BE2C (cell line): Measurements from ENCODE around the gene DENND4B.
A peak's percentile ranks its signal among the peaks of the same experiment; 100 is the strongest.

ENCODE experiments used
- DNase-seq: peaks from one replicate; pipeline ENCODE4 v3.0.0-alpha.2; 2020
- H3K27me3 ChIP-seq: fragments of 250-450 bp; sonication (Bioruptor Pico); 2 replicates; pipeline ENCODE4 v1.5.1; 2020; ENCODE audit warnings: mild to moderate bottlenecking
- H3K36me3 ChIP-seq: fragments of 250-450 bp; sonication (Bioruptor Pico); 2 replicates; pipeline ENCODE4 v1.5.1; 2020; ENCODE audit warnings: mild to moderate bottlenecking
- H3K4me1 ChIP-seq: fragments of 250-450 bp; sonication (Bioruptor Pico); 2 replicates; pipeline ENCODE4 v1.5.1; 2020
- H3K4me3 ChIP-seq: 2 replicates; pipeline ENCODE4 v1.5.1; 2011; ENCODE audit warnings: low read depth, low read length
- H3K9me3 ChIP-seq: fragments of 250-450 bp; sonication (Bioruptor Pico); 2 replicates; pipeline ENCODE4 v1.5.1; 2020
- TF ChIP-seq, protein P1 (sequence below): IDR thresholded peaks from 2 replicates; pipeline ENCODE4 v1.5.1; 2012; ENCODE audit warnings: mild to moderate bottlenecking, low read depth, low read length

The DENND4B gene

GRCh38 chr1:153926405-153926804, 20.1 kb downstream of the DENND4B start:
- TF ChIP-seq, protein P1, sequence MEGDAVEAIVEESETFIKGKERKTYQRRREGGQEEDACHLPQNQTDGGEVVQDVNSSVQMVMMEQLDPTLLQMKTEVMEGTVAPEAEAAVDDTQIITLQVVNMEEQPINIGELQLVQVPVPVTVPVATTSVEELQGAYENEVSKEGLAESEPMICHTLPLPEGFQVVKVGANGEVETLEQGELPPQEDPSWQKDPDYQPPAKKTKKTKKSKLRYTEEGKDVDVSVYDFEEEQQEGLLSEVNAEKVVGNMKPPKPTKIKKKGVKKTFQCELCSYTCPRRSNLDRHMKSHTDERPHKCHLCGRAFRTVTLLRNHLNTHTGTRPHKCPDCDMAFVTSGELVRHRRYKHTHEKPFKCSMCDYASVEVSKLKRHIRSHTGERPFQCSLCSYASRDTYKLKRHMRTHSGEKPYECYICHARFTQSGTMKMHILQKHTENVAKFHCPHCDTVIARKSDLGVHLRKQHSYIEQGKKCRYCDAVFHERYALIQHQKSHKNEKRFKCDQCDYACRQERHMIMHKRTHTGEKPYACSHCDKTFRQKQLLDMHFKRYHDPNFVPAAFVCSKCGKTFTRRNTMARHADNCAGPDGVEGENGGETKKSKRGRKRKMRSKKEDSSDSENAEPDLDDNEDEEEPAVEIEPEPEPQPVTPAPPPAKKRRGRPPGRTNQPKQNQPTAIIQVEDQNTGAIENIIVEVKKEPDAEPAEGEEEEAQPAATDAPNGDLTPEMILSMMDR, result no peak
- no peak overlapping the region for H3K4me3 ChIP-seq
- peaks cover 9% of the 10 kb centered on the region for H3K36me3 ChIP-seq
- H3K4me1 ChIP-seq, result peaks cover 12% of the 10 kb centered on the region; the same call in 1 of the 2 replicates
- no peaks in the 10 kb centered on the region for H3K27me3 ChIP-seq
- no peak for DNase-seq
- no peaks in the 10 kb centered on the region for H3K9me3 ChIP-seq

- peak; percentile 100 for DNase-seq
- Histone ChIP-seq H3K27me3 (no peaks in the 10 kb centered on the region), H3K9me3 (no peaks in the 10 kb centered on the region), H3K36me3 (peaks cover 15% of the 10 kb centered on the region), H3K4me1 (peaks cover 10% of the 10 kb centered on the region), H3K4me3 (peak within 1 kb of the TSS; percentile 94)
- TF ChIP-seq, protein P1, result no peak
These were observed 23.3 kb downstream of the DENND4B start, which contains the start of gene GATAD2B for GRCh38 chr1:153922972-153923925. TSS of gene GATAD2B (minus strand) at chr1:153922972. CDS start at chr1:153828347, 94,625 bp downstream.

GRCh38 chr1:153922076-153922971, 24.2 kb downstream of the DENND4B start:
- DNase-seq, result peak; percentile 87

GRCh38 chr1:153921803-153922075, 24.8 kb downstream of the DENND4B start:
- TF ChIP-seq, protein P1, result no peak
- peaks cover 21% of the 10 kb centered on the region for H3K36me3 ChIP-seq
- H3K9me3 ChIP-seq, result no peaks in the 10 kb centered on the region
- DNase-seq, result no peak
- H3K4me1 ChIP-seq, result peaks cover 10% of the 10 kb centered on the region
- H3K4me3 ChIP-seq, result peak overlapping the region; percentile 94
- H3K27me3 ChIP-seq, result no peaks in the 10 kb centered on the region

More at GRCh38 chr1:153922076-153922971, 24.2 kb downstream of the DENND4B start:
- Histone ChIP-seq H3K4me3 (peak overlapping the region; percentile 94), H3K27me3 (no peaks in the 10 kb centered on the region), H3K9me3 (no peaks in the 10 kb centered on the region), H3K4me1 (peaks cover 10% of the 10 kb centered on the region), H3K36me3 (peaks cover 21% of the 10 kb centered on the region)
- TF ChIP-seq, protein P1, result peak; percentile 45

DNA sequence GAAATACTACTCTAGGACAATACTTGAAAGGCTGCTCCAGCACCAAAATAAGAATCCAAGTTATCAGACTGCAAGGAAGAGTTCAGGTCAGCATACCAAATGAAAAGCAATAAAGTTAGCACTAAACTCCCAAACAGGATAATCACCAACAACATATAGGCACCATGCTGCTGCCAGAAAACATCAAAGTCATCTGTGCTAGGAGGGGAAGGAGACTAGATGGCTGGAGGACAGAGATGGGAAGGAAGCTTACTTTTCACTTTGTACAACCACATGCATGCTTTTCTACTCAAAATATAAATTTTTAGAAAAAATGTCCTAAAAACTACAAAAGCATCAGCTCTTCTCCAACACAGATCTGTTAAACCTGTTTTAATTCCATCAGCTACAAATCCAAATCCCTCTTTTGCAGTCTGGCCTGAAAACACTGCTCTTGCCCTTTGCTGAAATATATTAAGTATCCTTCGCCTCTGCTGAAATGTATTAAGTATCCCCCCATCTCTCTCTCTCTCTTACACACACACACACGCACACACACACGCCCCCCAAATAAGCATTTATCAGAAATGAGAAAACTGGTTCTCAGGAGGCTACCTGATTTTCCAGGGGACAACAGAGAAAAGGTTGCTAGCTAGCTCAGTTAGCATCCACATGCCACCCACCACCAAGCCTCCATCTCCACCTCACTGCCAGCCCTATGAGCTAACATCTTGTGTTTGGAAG, 25.3 kb downstream of the DENND4B start:
- no peak for DNase-seq
- H3K36me3 ChIP-seq, result peaks cover 24% of the 10 kb centered on the region
- H3K9me3 ChIP-seq, result no peaks in the 10 kb centered on the region
- TF ChIP-seq, protein P1, result no peak
- peaks cover 10% of the 10 kb centered on the region for H3K4me1 ChIP-seq
- peak overlapping the region; percentile 94 for H3K4me3 ChIP-seq
- no peaks in the 10 kb centered on the region for H3K27me3 ChIP-seq
